ENCODE data around the gene UPF2.

UPF2 gene

DNA sequence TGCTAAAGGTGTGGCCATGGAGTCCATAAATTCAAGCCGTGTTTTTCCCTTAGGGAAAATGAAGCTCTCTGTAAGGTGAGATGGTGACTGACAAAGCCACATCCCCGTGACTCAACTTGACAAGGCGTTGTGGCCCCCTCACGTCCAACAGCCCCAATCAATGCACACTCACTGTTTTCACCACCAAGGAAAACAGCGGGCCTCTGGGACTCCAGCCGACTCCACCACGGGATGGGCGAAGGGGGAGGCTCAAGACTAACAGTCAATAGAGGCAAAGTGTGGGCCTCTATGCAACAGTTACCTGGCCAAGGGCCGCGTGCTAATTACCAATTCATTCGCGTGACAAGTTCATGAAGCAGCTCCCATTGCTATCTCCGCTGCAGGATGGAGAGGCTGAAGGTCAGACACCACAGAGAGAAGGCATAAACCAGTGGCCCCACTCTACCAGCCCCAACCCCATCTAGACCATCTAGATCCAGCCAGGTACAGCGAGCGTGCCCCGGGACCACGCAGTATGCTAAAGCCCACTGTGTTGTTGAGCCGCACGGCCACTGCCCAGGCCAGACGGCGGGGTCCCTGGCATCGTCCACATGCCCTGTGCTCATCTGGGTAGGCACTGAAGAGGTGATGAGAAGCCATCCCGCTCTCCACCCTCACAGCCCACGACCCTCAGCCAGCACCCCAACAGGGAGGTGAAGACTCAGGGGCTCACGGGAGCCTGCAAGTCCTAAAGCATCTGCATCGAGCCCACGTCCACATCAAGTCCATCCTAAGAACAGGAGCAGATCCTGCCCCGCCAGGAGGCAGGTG, 143.3 kb downstream of the UPF2 start:
- Histone ChIP-seq H3K9me2 (replicated peaks; ENCODE audit: insufficient read depth, low read length) (no peaks in the 10 kb centered on the region), H3F3A (ENCODE audit: insufficient read depth, low read length) (no peaks in the 10 kb centered on the region), H2AFZ (ENCODE audit: low read length) (no peak overlapping the region), H3K4me1 (ENCODE audit: low read length) (no peaks in the 10 kb centered on the region), H3K79me2 (ENCODE audit: low read length) (no peaks in the 10 kb centered on the region), H3K9me3 (replicated peaks; ENCODE audit: insufficient read depth, low read length) (no peaks in the 10 kb centered on the region), H3K9ac (ENCODE audit: low read length) (no peak overlapping the region), H4K20me1 (ENCODE audit: insufficient read depth, low read length) (no peaks in the 10 kb centered on the region), H3K27ac (ENCODE audit: low read length) (no peak overlapping the region), H3K27me3 (replicated peaks; ENCODE audit: insufficient read depth, low read length) (no peaks in the 10 kb centered on the region), H3K36me3 (replicated peaks; ENCODE audit: insufficient read depth, low read length) (no peaks in the 10 kb centered on the region), H3K4me2 (ENCODE audit: low read depth, low read length) (no peak overlapping the region), H3K4me3 (ENCODE audit: low read length) (no peak overlapping the region)
- TF ChIP-seq EZH2 (optimal IDR thresholded peaks at IDR 0.05; ENCODE audit: low read depth, low read length): no peak
- no peak for TF ChIP-seq EZH2phosphoT487 (IDR thresholded peaks at IDR 0.05; ENCODE audit: low read length)
- TF ChIP-seq CTCF (IDR thresholded peaks at IDR 0.05; ENCODE audit: low read length): no peak
- no peak for DNase-seq

DNA sequence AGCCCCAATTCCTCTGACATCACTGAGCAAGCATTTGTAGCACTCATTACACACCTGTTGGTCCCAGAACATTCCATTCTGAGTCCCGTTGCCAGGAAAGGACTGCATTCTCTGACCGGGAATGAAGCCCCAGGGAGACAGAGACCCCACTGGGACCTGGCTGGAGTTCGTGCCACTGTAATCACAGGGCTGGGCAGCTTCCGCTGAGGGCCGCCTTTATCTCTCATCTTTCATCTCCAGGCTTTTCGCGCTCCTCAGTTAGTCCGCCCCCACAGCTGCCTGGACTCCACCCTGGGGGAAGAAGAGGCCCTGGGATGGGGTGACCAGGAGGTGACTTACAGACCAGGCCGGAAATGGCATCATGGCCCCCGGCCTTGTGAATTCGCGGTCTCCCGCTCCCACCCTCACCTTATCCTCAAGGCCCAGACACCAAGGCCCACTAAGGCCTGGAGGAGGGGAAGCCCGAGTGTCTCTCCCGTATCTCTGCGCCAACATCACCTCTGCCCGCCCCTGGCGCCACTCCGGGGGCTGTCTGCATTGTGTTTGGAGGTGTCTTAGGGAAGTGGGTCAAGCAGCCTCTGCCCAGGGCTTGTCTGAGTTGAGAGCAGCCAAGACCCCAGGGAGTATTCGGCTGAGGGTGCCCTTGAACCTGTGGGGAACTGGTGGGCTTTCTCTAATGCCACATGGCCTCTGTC, 144.1 kb downstream of the UPF2 start:
- Histone ChIP-seq H3K36me3 (replicated peaks; ENCODE audit: insufficient read depth, low read length) (no peaks in the 10 kb centered on the region), H3K27ac (ENCODE audit: low read length) (no peak overlapping the region), H3K4me2 (ENCODE audit: low read depth, low read length) (no peak overlapping the region), H3K9me2 (replicated peaks; ENCODE audit: insufficient read depth, low read length) (no peaks in the 10 kb centered on the region), H3K79me2 (ENCODE audit: low read length) (no peaks in the 10 kb centered on the region), H3K9me3 (replicated peaks; ENCODE audit: insufficient read depth, low read length) (no peaks in the 10 kb centered on the region), H2AFZ (ENCODE audit: low read length) (no peak overlapping the region), H3K4me1 (ENCODE audit: low read length) (no peaks in the 10 kb centered on the region), H3F3A (ENCODE audit: insufficient read depth, low read length) (no peaks in the 10 kb centered on the region), H3K9ac (ENCODE audit: low read length) (no peak overlapping the region), H4K20me1 (ENCODE audit: insufficient read depth, low read length) (no peaks in the 10 kb centered on the region), H3K4me3 (ENCODE audit: low read length) (no peak overlapping the region), H3K27me3 (replicated peaks; ENCODE audit: insufficient read depth, low read length) (no peaks in the 10 kb centered on the region)
- no peak for DNase-seq
- TF ChIP-seq EZH2phosphoT487 (IDR thresholded peaks at IDR 0.05; ENCODE audit: low read length) (no peak), CTCF (IDR thresholded peaks at IDR 0.05; ENCODE audit: low read length) (no peak), EZH2 (optimal IDR thresholded peaks at IDR 0.05; ENCODE audit: low read depth, low read length) (no peak)

- no peak overlapping the region for H3K27ac ChIP-seq (ENCODE audit: low read length)
- H3K9me3 ChIP-seq (replicated peaks; ENCODE audit: insufficient read depth, low read length): no peaks in the 10 kb centered on the region
- H3K36me3 ChIP-seq (replicated peaks; ENCODE audit: insufficient read depth, low read length): no peaks in the 10 kb centered on the region
- DNase-seq: no peak
- TF ChIP-seq EZH2 (optimal IDR thresholded peaks at IDR 0.05; ENCODE audit: low read depth, low read length) (no peak), CTCF (IDR thresholded peaks at IDR 0.05; ENCODE audit: low read length) (no peak), EZH2phosphoT487 (IDR thresholded peaks at IDR 0.05; ENCODE audit: low read length) (no peak)
- H3K9me2 ChIP-seq (replicated peaks; ENCODE audit: insufficient read depth, low read length): no peaks in the 10 kb centered on the region
- H3F3A ChIP-seq (ENCODE audit: insufficient read depth, low read length): no peaks in the 10 kb centered on the region
- no peak overlapping the region for H3K4me3 ChIP-seq (ENCODE audit: low read length)
- H3K9ac ChIP-seq (ENCODE audit: low read length): no peak overlapping the region
- no peaks in the 10 kb centered on the region for H3K27me3 ChIP-seq (replicated peaks; ENCODE audit: insufficient read depth, low read length)
- no peak overlapping the region for H3K4me2 ChIP-seq (ENCODE audit: low read depth, low read length)
- no peaks in the 10 kb centered on the region for H3K4me1 ChIP-seq (ENCODE audit: low read length)
- H4K20me1 ChIP-seq (ENCODE audit: insufficient read depth, low read length): no peaks in the 10 kb centered on the region
- no peaks in the 10 kb centered on the region for H3K79me2 ChIP-seq (ENCODE audit: low read length)
- H2AFZ ChIP-seq (ENCODE audit: low read length): no peak overlapping the region
Measured at GRCh38 chr10:11898033-11898371, 144.6 kb downstream of the UPF2 start.
